ENCODE data around the gene ZNF780A.

DNA sequence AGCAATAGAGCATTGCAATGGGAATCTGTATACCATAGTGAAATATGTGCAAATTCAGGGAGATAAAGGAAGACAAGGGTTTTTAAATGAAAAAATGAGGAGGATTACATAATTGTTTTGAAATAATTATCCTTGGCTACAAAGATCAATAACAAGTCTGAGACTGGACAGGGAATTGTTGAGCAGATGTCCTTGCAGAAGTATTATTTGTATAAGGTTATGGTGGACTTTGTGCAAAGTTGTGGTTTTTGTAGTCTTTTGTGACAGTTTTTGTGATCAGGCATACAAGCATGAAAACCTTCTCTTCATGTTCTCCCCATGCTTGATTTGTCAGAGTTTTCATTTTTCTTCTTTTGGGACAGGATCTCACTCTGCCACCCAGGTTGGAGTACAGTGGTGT is 25.3 kb upstream of the ZNF780A start:
- TF ChIP-seq, protein P1, sequence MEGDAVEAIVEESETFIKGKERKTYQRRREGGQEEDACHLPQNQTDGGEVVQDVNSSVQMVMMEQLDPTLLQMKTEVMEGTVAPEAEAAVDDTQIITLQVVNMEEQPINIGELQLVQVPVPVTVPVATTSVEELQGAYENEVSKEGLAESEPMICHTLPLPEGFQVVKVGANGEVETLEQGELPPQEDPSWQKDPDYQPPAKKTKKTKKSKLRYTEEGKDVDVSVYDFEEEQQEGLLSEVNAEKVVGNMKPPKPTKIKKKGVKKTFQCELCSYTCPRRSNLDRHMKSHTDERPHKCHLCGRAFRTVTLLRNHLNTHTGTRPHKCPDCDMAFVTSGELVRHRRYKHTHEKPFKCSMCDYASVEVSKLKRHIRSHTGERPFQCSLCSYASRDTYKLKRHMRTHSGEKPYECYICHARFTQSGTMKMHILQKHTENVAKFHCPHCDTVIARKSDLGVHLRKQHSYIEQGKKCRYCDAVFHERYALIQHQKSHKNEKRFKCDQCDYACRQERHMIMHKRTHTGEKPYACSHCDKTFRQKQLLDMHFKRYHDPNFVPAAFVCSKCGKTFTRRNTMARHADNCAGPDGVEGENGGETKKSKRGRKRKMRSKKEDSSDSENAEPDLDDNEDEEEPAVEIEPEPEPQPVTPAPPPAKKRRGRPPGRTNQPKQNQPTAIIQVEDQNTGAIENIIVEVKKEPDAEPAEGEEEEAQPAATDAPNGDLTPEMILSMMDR (IDR thresholded peaks at IDR 0.05; ENCODE audit: low read length) = no peak
- TF ChIP-seq EZH2 (optimal IDR thresholded peaks at IDR 0.05; ENCODE audit: low read depth, low read length) = no peak
